K562 (cell line): ENCODE results near the gene KCNN4. TPM values are rescaled to one million over a fixed set of nuclear protein-coding genes. Genes with fewer than 3 reads are reported as not detected.

Source experiments
- DIDO1 ChIP-seq: fragments of 450-650 bp; IDR thresholded peaks from 2 replicates; pipeline ENCODE4 v1.6.1; 2016; ENCODE audit warnings: low read depth, missing biosample characterization, missing genetic modification characterization
- ETS1 ChIP-seq: conservative IDR thresholded peaks from 2 replicates; pipeline ENCODE4 v1.6.1; 2011; ENCODE audit warnings: low read depth, mild to moderate bottlenecking, low read length; ENCODE audit not compliant: control insufficient read depth
- HIVEP1 ChIP-seq: fragments of 250-450 bp; sonication (Bioruptor Pico); IDR thresholded peaks from 2 replicates; pipeline ENCODE4 v1.4.0; 2020; ENCODE audit warnings: mild to moderate bottlenecking
- HSF4 ChIP-seq: fragments of 250-450 bp; sonication (Bioruptor Pico); IDR thresholded peaks from 2 replicates; pipeline ENCODE4 v2.1.2; 2022; ENCODE audit warnings: mild to moderate bottlenecking, moderate library complexity, borderline replicate concordance
- KLF1 ChIP-seq: fragments of 450-650 bp; IDR thresholded peaks from 2 replicates; pipeline ENCODE4 v1.6.1; 2016; ENCODE audit warnings: missing genetic modification characterization, missing compliant biosample characterization
- MTA1 ChIP-seq: fragments of 450-650 bp; IDR thresholded peaks from 2 replicates; pipeline ENCODE4 v1.6.1; 2017; ENCODE audit warnings: borderline replicate concordance
- NBN ChIP-seq: fragments of 450-650 bp; IDR thresholded peaks from 2 replicates; pipeline ENCODE4 v1.6.1; 2016; ENCODE audit warnings: low read depth, mild to moderate bottlenecking
- NKRF ChIP-seq: fragments of 450-650 bp; IDR thresholded peaks from 2 replicates; pipeline ENCODE4 v1.6.1; 2016; ENCODE audit warnings: borderline replicate concordance
- NONO ChIP-seq, 2 experiments: fragments of 200-400 bp in 1 of 2; fragments of 450-650 bp in 1 of 2; formaldehyde crosslinking in 1 of 2; IDR thresholded peaks; 2 replicates each; pipeline ENCODE4 v1.6.1; 2017; ENCODE audit warnings: low read depth in 2 of 2, mild to moderate bottlenecking in 2 of 2, moderate library complexity in 2 of 2, low read length in 1 of 2
- SNAPC5 ChIP-seq: fragments of 250-450 bp; sonication (Bioruptor Pico); IDR thresholded peaks from 2 replicates; pipeline ENCODE4 v1.8.0; 2021; ENCODE audit warnings: moderate library complexity, mild to moderate bottlenecking, inconsistent platforms
- polyA plus RNA-seq, 8 experiments: library from polyadenylated mRNA; depleted of rRNA in 4 of 8; stranded (reverse) in 5 of 8; unstranded in 3 of 8; fragments of >200 nt; fragmentation: Nextera tagmentation in 2 of 8; fragmentation: Illumina TruSeq in 1 of 8; extraction: Ambion mirVana in 2 of 8; extraction: Trizol in 1 of 8; gene quantifications; 2 replicates each; pipeline versions ENCODE4 v1.2.1 to v1.2.3, GENCODE V29; 2011 to 2014; ENCODE audit warnings: inconsistent platforms in 1 of 8, missing spikeins in 1 of 8
- total RNA-seq, 7 experiments: library from RNA; depleted of rRNA in 6 of 7; stranded (reverse); fragments of >200 nt in 6 of 7; fragmentation: Illumina TruSeq in 2 of 7; extraction: Trizol in 2 of 7; gene quantifications; 2 replicates each; pipeline versions ENCODE4 v1.2.1 to v1.2.3, GENCODE V29; 2011 to 2021; ENCODE audit warnings: low replicate concordance in 1 of 7
- TF ChIP-seq, protein P1 (sequence below): sonication (generic); formaldehyde crosslinking; IDR thresholded peaks from 2 replicates; pipeline ENCODE4 v1.8.1; 2023; ENCODE audit warnings: missing genetic modification reagents, mild to moderate bottlenecking, borderline replicate concordance

The KCNN4 gene
- total and polyA plus RNA-seq, 9 of the 15 experiments (the other 6 are each of a cell fraction or from before 2014, with no cell fraction given): 0.53 to 37.7 (median 25.9) TPM

- no peak for TF ChIP-seq SNAPC5
- TF ChIP-seq, protein P1, sequence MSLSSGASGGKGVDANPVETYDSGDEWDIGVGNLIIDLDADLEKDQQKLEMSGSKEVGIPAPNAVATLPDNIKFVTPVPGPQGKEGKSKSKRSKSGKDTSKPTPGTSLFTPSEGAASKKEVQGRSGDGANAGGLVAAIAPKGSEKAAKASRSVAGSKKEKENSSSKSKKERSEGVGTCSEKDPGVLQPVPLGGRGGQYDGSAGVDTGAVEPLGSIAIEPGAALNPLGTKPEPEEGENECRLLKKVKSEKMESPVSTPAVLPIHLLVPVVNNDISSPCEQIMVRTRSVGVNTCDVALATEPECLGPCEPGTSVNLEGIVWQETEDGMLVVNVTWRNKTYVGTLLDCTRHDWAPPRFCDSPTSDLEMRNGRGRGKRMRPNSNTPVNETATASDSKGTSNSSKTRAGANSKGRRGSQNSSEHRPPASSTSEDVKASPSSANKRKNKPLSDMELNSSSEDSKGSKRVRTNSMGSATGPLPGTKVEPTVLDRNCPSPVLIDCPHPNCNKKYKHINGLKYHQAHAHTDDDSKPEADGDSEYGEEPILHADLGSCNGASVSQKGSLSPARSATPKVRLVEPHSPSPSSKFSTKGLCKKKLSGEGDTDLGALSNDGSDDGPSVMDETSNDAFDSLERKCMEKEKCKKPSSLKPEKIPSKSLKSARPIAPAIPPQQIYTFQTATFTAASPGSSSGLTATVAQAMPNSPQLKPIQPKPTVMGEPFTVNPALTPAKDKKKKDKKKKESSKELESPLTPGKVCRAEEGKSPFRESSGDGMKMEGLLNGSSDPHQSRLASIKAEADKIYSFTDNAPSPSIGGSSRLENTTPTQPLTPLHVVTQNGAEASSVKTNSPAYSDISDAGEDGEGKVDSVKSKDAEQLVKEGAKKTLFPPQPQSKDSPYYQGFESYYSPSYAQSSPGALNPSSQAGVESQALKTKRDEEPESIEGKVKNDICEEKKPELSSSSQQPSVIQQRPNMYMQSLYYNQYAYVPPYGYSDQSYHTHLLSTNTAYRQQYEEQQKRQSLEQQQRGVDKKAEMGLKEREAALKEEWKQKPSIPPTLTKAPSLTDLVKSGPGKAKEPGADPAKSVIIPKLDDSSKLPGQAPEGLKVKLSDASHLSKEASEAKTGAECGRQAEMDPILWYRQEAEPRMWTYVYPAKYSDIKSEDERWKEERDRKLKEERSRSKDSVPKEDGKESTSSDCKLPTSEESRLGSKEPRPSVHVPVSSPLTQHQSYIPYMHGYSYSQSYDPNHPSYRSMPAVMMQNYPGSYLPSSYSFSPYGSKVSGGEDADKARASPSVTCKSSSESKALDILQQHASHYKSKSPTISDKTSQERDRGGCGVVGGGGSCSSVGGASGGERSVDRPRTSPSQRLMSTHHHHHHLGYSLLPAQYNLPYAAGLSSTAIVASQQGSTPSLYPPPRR (CRISPR knock-in tag): no peak
- no peak for TF ChIP-seq ETS1
- peak; percentile 46; the same call in 1 of the 2 replicates for TF ChIP-seq MTA1
- no peak for TF ChIP-seq HIVEP1 (CRISPR knock-in tag)
- TF ChIP-seq NONO (IDR thresholded peaks at IDR 0.05; ENCODE audit: low read depth in 2 of 2, low read length in 1 of 2): 0 out of 4 replicates have a peak, but pooled peaks of 1 of the 2 experiments have one; percentile 5
- TF ChIP-seq HSF4 (CRISPR knock-in tag): no peak
- 0 out of 2 replicates have a peak, but pooled peaks have one; percentile 27 for TF ChIP-seq NBN
- no peak for TF ChIP-seq DIDO1 (tag)
- TF ChIP-seq NKRF: 0 out of 2 replicates have a peak, but pooled peaks have one; percentile 18
- TF ChIP-seq KLF1: 0 out of 2 replicates have a peak, but pooled peaks have one; percentile 5
Measured at GRCh38 chr19:43777163-43777695, 3.5 kb downstream of the KCNN4 start (continued).
